Endothelial cell of umbilical vein (primary cell): Measurements from ENCODE around the gene C1orf122.

Experiments
- EZH2 ChIP-seq: IDR thresholded peaks from 2 replicates; pipeline ENCODE4 v1.6.1; 2012; ENCODE audit warnings: borderline replicate concordance, low read depth, mild to moderate bottlenecking, moderate library complexity, low read length, inconsistent platforms; ENCODE audit not compliant: severe bottlenecking
- FOS ChIP-seq: IDR thresholded peaks from 2 replicates; pipeline ENCODE4 v1.6.1; 2011; ENCODE audit warnings: mild to moderate bottlenecking, low read length, moderate library complexity, borderline replicate concordance; ENCODE audit not compliant: insufficient read depth
- GATA2 ChIP-seq: IDR thresholded peaks from 2 replicates; pipeline ENCODE4 v1.7.0; 2011; ENCODE audit warnings: low read depth, mild to moderate bottlenecking, moderate library complexity, mixed read lengths, low read length; ENCODE audit not compliant: insufficient read length, insufficient read depth
- JUN ChIP-seq: IDR thresholded peaks from 2 replicates; pipeline ENCODE4 v1.6.1; 2011; ENCODE audit warnings: borderline replicate concordance, low read depth; ENCODE audit not compliant: insufficient read length, insufficient read depth
- MAX ChIP-seq: IDR thresholded peaks from 2 replicates; pipeline ENCODE4 v1.6.1; 2011; ENCODE audit not compliant: insufficient read depth, insufficient read length
- POLR2A ChIP-seq: IDR thresholded peaks from 2 replicates; pipeline ENCODE4 v1.6.1; 2012; ENCODE audit warnings: low read depth, mild to moderate bottlenecking, control low read depth, low read length
- POLR2AphosphoS5 ChIP-seq: IDR thresholded peaks from 2 replicates; pipeline ENCODE4 v1.6.1; 2012; ENCODE audit warnings: low read depth, mild to moderate bottlenecking, control low read depth, low read length, moderate library complexity; ENCODE audit not compliant: insufficient read depth
- TF ChIP-seq, protein P1 (sequence below), 2 donors: IDR thresholded peaks; 1 replicate in 1 of 2; 2 replicates in 1 of 2; pipeline ENCODE4 v1.5.1; 2011; ENCODE audit warnings: low read length in 2 of 2, mild to moderate bottlenecking in 2 of 2, moderate library complexity in 2 of 2, control low read depth in 1 of 2, inconsistent platforms in 1 of 2, low read depth in 1 of 2; ENCODE audit not compliant: insufficient read depth in 1 of 2; ENCODE audit errors: extremely low read depth in 1 of 2

- TF ChIP-seq POLR2AphosphoS5 = no peak
- TF ChIP-seq, protein P1, sequence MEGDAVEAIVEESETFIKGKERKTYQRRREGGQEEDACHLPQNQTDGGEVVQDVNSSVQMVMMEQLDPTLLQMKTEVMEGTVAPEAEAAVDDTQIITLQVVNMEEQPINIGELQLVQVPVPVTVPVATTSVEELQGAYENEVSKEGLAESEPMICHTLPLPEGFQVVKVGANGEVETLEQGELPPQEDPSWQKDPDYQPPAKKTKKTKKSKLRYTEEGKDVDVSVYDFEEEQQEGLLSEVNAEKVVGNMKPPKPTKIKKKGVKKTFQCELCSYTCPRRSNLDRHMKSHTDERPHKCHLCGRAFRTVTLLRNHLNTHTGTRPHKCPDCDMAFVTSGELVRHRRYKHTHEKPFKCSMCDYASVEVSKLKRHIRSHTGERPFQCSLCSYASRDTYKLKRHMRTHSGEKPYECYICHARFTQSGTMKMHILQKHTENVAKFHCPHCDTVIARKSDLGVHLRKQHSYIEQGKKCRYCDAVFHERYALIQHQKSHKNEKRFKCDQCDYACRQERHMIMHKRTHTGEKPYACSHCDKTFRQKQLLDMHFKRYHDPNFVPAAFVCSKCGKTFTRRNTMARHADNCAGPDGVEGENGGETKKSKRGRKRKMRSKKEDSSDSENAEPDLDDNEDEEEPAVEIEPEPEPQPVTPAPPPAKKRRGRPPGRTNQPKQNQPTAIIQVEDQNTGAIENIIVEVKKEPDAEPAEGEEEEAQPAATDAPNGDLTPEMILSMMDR (IDR thresholded peaks at IDR 0.05; ENCODE audit: extremely low read depth in 1 of 2, insufficient read depth in 1 of 2, low read depth in 1 of 2, low read length in 2 of 2) = no peak
- TF ChIP-seq JUN = no peak
- no peak for TF ChIP-seq POLR2A
- no peak for TF ChIP-seq EZH2
- no peak for TF ChIP-seq GATA2
- no peak for TF ChIP-seq FOS
- TF ChIP-seq MAX = no peak
Observed at GRCh38 chr1:37850352-37850955, 42.9 kb downstream of the C1orf122 start.
